Muscle of back (tissue), 11 donors: ENCODE data around the gene TMEM272. TPM values are rescaled to one million over a fixed set of nuclear protein-coding genes. Genes with fewer than 3 reads are reported as not detected.

Experiments used
- DNase-seq, 3 donors: peaks; one replicate each; pipeline versions ENCODE4 v3.0.0 to v3.0.0-alpha.2; 2013
- polyA plus RNA-seq, 10 donors: library from polyadenylated mRNA; unstranded; fragments of 120-200 nt; gene quantifications; one replicate each; pipeline ENCODE4 v1.2.1, GENCODE V29; 2013; ENCODE audit not compliant: insufficient read length in 10 of 10

TMEM272 gene
- polyA plus RNA-seq, 10 donors = 0.11 to 0.96 (median 0.19) TPM

DNA sequence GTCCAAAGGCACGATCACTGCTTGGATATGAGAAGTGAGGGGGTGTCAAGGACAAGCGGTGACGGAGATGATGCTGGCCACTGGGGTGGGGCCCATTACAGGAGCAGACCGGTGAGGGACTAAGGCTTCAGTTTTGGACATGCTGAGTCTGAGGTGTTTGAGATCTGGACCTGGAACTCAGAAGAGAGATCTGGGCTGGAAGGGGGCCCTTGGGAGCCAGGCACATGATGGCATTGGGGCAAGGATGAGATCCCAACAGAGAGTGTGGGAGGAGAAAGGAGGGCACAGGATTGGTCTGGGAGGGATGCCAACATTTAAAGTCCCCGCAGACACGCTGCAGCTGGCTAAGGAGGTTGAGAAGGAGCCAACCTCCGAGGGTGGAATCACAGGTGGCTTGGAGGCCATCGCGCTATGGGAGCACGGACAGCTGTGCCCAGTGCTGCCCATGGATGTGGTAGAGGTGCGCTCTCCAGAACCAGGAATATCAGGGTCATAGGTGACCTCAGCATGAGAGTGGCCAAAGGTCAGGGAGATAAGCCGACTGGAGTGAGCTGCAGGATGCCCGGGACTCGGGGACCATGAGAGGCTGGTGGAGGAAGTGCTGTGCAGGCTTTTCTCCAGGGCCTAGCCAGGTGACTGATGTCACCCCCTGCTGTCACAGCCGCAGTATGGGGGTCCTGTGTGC is 62.8 kb downstream of the TMEM272 start:
- DNase-seq = no peak

DNA sequence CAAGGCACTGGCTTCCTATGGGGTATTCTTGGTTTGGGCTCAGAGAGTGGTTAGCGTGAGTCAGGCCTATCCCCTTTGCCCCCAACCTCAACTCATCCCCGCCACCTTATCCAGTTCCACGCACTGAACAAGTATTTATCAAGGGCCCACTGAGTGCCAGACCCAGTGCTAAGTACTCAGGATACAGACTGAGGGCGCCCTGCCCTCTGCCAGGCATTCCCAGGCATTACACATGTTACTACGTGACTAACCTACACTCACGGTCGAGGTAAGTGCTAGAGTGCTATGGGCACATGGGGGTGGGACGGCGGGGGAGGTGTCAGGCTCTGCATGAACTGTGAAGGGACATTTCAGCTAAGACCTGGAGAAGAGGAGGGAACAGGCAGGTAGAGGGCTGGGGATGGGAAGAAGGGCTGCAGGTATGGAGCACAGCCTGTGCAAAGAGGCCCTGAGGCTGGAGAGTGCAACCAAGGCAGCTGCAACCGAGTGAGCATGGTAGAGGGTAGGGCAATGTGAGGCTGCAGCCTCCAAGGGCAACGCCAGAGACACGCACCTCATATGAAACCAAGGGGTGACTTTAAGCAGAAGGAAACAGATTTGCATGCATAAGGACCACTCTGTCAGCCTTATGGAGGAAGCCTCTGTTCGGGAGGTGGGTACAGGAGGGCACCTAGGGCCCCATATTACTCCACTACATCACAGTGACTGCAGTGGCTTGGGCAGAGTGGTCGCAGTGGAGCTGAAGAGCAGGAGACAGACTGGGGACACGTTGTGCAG is 63.5 kb downstream of the TMEM272 start:
- DNase-seq = no peak

DNA sequence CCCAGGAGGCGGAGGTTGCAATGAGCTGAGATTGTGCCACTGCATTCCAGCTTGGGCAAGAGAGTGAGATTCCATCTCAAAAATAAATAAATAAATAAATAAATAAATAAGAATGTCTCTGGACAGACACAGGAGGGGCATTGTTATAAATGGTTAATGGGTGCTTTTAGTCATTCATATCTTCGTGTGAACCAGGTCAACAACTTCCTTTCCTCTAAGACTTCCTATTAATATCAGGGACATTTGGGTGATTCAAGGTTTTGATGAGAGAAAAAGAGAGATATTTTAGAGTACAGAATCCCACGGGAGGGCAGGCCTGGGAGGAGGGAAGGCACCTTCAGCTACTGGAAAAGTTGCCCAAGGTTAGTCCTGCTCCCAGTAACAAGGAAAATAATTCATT is 64.9 kb downstream of the TMEM272 start:
- no peak for DNase-seq

DNA sequence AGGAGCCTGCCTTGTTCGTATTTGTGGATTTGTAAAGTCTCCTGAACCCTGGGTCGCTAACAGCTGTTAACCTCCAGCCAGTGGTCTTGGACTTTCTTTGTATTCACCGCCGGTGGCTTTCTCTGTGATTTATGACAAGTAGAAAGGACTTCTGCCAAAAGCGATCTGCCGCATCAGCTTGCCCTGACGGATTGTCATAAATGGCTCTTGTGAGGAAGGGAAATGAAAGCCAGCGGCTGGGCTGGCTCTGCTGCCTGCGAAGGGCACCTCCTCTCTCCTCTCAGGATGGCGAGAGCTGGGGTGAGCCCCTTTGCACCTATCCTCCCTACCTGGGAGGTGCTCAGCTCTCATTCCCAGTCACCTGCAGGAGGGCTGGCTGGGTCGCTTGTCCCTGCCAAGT is 66.6 kb downstream of the TMEM272 start:
- no peak for DNase-seq

DNA sequence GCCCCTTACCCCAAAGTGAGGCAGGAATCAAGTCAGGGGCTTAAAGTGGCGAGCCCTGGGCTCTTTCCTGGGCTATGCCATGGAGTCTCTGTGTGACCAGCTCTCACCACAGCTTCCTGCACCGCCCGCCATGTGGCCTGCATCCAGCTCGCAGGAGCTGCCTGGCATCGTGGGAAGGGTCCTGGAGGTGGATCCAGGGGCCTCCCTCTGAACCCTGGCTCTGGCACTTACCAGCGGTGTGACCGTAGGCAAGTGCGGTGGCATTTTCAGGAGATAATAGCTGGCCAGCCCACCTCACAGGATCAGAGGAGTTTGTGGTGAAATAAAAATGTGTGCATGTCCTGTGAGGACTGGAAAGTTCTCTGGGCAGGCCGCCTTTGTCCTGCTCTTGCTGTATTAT is 67.1 kb downstream of the TMEM272 start:
- no peak for DNase-seq

DNA sequence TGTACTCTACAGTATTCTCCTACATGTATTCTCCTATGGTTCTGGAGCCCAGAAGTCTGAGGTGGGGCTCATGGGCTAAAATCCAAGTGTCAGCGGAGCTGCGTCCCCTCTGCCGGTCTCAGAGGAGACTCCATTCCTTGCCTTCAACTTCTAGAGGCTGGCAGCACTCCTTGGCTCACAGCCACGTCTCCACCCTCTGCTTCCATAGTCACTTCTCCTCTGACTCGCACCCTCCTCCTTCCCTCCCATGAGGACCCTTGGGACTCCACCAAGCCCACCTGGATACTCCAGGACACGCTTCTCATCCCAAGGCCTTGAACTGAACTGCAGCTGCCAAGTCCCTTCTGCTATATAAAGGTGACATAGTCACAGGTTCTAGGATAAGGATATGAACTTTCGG is 68.8 kb downstream of the TMEM272 start:
- no peak for DNase-seq

DNA sequence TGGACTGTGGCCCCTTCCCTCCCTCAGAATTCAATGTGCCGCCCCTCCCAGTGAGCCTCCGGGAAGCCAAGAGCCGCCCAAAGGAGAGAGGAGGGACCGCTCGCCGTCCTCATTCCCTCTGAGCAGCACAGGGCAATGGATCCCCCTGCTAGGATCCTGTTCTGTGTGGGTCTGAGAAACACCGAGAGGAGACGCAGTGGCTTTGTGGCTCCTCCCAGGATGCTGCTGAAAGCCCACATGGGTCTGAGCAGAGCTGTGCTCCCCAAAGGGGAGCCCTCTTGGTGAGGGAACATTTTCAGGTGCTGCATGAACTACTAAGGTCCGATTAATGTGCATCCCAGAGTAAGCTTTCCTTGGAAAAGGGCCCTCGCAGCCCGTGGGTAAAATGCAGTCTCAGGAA is 71.5 kb downstream of the TMEM272 start:
- no peak for DNase-seq

DNA sequence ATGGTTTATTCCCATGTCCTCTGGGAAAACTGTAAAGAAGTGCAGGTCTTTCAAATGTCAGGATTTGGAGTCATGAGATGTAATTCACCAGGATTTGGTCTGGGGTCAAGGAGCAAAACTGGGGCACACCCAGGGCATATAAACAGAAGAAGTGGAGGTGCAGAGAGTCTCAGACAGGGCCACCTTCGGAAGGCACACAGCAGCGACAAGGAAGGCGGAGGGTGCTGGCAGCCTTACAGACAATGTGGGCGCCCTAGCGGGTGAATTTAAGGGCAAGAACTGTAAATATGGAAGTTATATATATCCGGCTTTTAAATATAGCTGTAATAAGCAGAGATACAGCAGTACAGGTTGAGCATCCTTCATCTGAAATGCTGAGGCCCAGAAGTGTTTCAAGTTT is 72.2 kb downstream of the TMEM272 start:
- DNase-seq = no peak

DNA sequence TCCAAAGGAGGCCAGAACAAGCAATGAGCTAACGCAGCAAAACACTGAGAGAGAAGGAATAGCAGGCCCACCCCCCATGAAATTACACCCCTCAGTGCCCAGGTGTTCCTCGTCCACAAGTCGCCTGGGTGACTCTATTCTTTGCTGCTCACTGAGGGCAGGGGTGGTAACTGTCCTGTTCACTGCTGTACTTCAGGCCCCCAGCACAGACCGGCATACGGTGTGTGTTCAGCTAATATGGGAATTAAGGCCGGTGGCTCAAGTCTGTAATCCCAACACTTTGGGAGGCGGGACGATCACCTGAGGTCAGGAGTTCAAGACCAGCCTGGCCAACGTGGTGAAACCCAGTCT is 72.9 kb downstream of the TMEM272 start:
- no peak for DNase-seq

DNA sequence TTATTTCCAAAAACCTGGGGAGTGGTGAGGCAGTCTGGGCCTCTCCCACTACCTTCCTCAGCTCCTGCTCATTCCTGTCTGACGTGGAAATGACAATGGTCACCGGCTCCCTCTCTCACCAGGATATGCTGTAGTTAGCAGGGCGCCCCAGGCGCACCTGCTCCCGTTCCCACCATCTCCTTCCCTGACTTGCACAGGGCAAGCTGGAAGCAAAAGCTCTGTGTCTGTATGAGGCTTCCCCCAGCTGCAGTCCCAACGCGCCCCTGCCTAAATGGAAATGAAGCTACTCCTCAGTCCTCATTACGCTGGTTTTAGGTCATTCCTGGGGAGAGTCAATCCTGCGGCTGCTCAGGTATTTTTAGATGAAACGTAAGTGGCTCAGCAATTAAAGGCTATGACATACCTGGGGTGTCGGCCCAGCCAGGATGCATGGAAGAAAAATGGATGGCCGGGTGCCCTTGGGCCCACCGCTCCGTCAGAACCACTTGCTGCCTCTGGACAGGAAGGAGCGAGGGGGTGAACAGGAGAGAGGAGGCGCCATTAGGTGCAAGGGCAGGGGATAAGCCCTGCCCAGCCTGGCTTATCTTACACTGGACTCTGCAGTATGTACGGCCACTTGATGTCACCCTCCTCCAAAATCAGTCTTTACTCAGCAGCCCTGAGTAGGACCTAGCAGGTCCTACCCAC is 73.4 kb downstream of the TMEM272 start:
- no peak for DNase-seq

DNA sequence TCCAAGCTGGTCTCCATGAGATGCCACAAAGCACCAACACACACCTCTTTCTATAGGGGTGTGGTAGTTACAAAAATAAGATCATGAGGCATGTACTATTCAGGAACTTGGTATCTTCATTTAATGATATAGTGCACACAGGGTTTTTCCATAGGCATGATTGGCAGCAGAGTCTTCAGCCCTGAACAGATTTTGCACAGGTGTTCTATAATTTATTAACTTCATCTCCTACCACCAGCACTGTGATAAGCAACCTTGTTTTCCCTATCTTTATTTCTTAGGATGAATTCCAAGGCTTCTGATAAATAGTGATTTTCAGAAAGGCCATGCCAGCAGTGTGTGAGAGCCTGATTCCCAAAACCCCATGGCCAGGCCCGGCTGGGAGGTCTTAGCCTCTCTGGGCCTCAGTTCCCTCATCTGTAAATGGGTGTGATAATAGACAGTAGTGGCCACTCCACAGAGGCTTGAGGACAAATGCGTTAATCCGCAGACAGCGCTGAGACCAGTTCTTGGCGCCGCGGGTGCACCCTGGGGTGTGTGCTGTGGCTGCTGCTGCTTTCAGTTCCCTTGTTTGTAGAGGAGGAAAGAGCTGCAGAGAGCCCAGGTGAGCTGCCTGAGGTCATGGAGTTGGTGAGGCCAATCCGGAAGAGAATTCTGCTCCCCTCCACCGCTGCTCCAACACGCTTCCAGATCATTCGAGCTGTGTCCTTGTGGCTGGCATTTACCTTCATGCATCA is 74.1 kb downstream of the TMEM272 start:
- no peak for DNase-seq

DNA sequence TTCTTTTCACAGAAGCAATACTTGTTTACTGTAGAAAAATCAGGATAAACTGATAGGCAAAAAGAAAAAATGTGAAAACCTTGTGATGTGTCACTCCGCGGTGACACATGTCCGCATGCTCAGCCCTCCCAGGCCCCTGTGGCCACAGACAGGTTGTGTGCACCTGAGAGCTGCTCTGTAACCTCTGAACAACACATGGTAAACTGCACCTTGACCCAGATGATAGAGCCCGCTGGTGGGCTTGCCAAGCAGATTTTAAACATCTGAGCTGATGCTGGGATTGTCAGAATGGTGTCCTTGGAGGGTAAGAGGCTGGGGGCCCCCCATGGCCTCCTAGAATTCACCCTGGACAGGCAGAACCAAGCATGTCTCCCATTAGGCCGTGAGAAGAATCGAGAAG is 74.8 kb downstream of the TMEM272 start:
- DNase-seq = no peak

DNA sequence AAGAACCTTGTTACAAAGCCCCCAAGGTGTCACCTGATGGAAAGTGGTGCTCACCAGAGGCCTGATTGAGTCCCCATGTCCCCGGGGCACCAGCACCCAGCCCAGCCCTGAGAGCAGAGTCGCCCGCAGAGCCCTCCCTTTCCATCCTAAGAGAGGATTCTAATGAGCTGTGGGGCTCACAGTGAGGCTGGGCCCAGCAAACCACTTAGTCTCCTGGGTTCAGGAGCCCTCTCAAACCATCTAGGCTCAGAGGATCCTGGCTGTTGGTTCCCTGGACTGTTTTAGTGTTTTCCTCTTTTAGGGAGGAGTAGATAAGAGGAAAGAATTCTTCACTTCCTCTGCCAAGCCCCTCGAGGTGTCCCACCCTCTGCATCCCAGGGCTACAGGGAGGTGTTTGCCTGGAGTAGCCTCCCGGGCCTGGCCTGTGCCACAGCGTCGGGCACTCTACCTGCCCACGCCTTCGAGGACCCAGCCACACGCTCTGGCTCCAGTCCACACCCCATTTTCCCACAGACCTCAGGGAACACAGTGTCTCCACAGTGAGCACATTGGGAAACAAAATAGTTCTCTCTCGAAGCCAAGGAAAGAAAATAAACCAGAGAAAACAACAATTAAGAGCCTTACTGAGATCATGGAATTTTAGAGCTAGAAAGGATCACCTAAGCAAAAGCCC is 75.4 kb downstream of the TMEM272 start:
- DNase-seq = no peak

DNA sequence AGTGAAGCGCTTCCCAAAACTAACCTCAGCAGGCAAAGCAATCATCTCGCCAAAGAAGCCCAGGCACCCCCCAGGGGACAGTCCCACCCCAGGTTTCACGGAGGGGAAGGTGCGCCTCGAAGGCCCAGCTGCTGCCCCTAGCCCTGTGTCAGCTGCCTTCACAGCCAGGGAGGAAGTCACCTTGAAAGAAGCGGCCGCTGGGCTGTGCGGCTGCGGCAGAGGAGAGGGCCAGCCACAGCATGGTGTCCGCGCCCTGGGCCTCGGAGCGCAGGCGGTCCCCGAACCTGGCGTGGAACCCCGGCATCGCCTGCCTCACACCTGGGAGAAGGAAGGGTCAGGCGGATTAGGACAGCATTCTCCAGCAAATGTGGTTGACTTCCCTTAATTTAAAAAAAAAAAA is 76.0 kb downstream of the TMEM272 start:
- no peak for DNase-seq

DNA sequence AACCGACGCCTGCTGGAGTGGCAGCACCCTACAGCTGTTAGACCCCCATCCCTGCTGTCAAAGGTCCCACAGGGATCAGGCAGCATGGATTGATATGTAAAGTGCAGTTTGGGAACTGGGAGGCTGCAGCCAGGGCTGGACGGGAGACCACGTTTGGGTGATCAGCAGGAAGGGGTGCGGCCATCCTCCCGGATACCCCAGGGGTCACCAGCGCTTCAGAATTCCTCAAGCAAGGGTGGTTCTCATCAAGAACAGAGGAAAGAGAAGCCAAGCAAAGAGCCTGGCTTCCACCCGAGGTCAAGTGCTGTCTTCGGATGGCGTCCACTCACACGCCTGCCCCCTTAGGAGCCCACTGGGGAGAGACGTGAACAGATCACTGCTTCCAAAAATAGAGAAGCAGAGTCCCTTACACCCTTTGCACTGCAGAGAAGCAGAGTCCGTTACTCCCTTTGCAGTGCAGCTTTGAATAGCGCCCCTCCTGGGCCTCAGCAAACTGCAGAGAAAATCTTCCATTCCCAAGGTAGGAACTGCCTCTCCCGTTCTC is 76.5 kb downstream of the TMEM272 start:
- DNase-seq = no peak

DNA sequence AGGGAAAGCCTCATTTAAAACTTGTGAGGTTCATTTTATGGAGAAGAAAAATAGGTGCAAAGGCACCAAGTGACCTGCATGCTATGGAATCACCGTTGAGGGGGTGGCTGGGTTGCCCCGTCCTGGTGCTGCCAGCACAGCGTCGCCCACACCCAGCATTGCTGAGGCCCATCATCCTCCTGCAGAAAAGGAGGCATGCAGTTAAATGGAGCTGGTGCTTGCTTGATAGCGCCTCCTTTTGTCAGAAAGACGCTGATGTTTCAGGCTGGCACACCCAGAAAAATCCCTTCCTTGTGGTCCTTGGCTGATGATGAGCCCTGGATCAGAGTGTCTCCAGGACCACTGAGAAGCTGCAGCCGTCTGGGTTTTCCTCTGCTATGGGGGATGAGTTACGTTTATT is 77.9 kb downstream of the TMEM272 start:
- no peak for DNase-seq

DNA sequence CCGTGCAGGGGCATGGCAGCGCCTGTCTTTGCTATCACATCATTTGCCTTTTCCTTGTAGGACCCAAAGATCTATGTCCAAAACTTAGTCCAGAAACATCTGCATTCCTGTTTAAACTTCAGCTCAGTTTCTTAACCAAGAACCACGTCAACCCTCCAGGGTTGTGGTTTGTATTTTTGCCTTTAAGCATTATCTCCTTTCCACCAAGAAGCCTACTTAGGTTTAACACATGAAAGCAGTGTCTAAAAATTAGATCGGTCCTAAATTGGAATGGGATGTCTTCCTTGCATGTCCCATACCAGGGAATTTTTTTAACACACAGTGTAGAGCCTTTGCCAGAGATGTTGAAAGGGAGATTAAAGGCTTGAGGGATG is 79.8 kb downstream of the TMEM272 start:
- no peak for DNase-seq

DNA sequence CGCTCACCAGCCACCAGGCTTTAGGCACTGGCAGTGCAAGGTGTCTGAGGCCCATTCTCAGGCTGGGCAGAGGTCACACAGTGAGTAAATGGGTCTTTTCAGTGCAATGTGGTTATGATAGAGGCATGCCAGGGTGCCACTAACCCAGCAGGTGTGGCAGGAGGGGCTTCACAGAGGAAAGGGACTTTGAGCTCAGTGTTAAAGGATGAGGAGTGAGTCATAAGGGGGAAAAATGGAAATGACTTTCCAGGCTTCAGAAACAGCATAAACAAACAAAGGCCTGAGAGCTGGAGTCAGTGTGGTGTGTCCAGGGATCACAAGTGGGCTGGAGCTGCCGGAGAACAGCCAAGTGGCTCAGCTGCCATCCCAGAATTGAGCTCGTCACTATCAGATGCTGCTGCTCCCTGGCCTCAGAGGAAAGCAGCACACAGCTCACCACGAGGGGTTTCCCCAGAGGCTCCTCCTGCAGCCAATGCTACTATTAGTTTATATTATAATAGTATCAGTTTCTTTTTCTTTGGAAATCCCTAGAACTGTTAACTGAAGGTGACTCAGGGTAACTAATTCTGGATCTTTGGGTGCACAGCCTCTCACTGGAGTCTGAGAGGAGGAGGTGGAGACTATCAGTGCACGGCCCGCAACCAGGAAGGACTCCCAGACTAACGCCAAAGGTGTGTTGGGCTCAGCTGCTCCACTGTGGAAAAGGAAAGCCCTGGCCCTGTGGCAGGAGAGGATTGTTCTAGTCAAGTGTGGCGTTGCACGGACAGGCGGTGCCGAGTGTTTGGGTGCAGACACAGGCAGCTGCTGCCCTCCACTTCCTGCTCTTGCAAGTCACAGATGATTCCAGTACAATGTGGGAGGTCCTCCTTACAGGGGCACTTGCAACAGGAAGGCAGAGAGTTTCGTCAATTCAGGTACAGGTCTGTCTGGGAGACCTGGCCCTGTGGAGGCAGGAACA is 80.5 kb downstream of the TMEM272 start:
- peak; percentile 38 to 67 (median 62) for DNase-seq

DNA sequence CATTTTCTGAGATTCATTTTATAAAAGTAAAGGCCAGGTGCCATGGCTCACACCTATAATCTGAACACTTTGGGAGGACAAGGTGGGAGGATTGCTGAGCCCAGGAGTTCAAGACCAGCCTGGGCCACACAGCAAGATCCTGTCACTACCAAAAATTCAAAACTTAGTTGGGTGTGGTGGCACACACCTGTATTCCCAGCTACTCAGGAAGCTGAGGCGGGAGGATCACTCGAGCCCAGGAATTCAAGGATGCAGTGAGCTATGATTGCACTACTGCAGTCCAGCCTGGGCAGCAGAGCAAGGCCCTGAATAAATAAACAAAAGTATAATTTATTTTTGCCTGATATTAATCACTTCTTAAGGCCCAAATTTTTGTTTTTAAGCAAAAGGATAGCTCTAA is 81.5 kb downstream of the TMEM272 start:
- no peak for DNase-seq
